Lower leg skin (tissue), 4 donors: ENCODE data around the gene BFSP2. TPM values are rescaled to one million over a fixed set of nuclear protein-coding genes. Genes with fewer than 3 reads are reported as not detected.
A peak's percentile ranks its signal among the peaks of the same experiment; 100 is the strongest.

Experiments used
- DNase-seq, 2 donors: peaks; one replicate each; pipeline ENCODE4 v3.0.0-alpha.2; 2019; ENCODE audit warnings: low spot score in 2 of 2
- H3K4me3 ChIP-seq: fragments of 200-600 bp; sonication (generic); 2 replicates; pipeline ENCODE4 v1.5.1; 2017; ENCODE audit warnings: mild to moderate bottlenecking, low read depth; ENCODE audit not compliant: poor library complexity, severe bottlenecking
- CTCF ChIP-seq, 3 donors: fragments of 450-650 bp; IDR thresholded peaks; one replicate each; pipeline ENCODE4 v1.5.1; 2016; ENCODE audit warnings: antibody characterized with exemption in 3 of 3, mild to moderate bottlenecking in 3 of 3, moderate library complexity in 2 of 3
- POLR2A ChIP-seq, 2 donors: fragments of 450-650 bp; IDR thresholded peaks; one replicate each; pipeline ENCODE4 v1.6.1; 2016 to 2017; ENCODE audit warnings: antibody characterized with exemption in 2 of 2, mild to moderate bottlenecking in 1 of 2, moderate library complexity in 1 of 2
- WGBS, 2 donors: methylation state at CpG; one replicate each; pipeline ENCODE4 v1.1.5; 2018; 5-methylcytosine and 5-hydroxymethylcytosine counted together
- intact Hi-C: fragments of 100-400 bp; cut with DNase I; formaldehyde crosslinking; loops from one replicate; pipeline ENCODE4 v1.15.0; 2023; ENCODE audit warnings: low total_unique reads
- total RNA-seq, 4 donors: library from RNA; depleted of rRNA; stranded (reverse); fragments of >200 nt; gene quantifications; one replicate each; pipeline ENCODE4 v1.1.0, GENCODE V29; 2016

The BFSP2 gene
- total RNA-seq, 4 donors from 2014 or later: not detected

- TF ChIP-seq POLR2A (IDR thresholded peaks at IDR 0.05) (no peak), CTCF (IDR thresholded peaks at IDR 0.05) (no peak)
- H3K4me3 ChIP-seq: no peak overlapping the region
- DNase-seq: peak in 1 of 2 donors; percentile 84
- intact Hi-C loops: loop anchor here (10.0 kb wide), 1 partner anchor 340 kb away; no protein-coding TSS in a partner anchor
- 18 to 20% methylated on average over 13 of the region's 13 CpGs for WGBS, 2 donors
These were observed 15.4 kb upstream of the BFSP2 start for GRCh38 chr3:133384331-133385027.

DNA sequence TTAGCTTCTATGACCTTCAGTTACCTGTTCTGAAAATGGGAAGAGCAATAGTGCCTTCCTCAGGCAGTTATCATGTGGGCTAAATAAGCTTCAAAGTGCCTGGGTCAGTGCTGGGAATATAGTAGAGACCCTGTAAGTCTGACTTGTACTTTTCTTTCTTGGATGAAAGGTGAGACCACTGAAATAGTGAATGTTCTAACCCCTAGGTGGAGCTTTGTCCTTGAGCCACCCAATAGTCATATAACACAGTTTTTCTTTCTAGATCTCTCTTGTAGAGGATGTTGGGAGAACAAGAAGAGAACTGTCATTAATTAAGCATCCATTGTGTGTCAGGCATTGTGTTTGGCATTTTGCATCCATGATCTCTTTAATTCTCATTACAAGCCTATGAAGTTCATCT lies 13.0 kb upstream of the BFSP2 start:
- H3K4me3 ChIP-seq: no peak overlapping the region
- intact Hi-C loops: loop anchor here (10.0 kb wide), 1 partner anchor 342 kb away; no protein-coding TSS in a partner anchor
- TF ChIP-seq POLR2A (IDR thresholded peaks at IDR 0.05) (no peak), CTCF (IDR thresholded peaks at IDR 0.05) (no peak)
- DNase-seq: no peak

GRCh38 chr3:133387341-133387740 lies 12.5 kb upstream of the BFSP2 start:
- TF ChIP-seq CTCF (IDR thresholded peaks at IDR 0.05) (no peak), POLR2A (IDR thresholded peaks at IDR 0.05) (no peak)
- H3K4me3 ChIP-seq: no peak overlapping the region
- 49 to 50% methylated on average over 4 of the region's 4 CpGs for WGBS, 2 donors
- DNase-seq: peak in 1 of 2 donors; percentile 64
- intact Hi-C loops: loop anchor here (10.0 kb wide), 1 partner anchor 343 kb away; no protein-coding TSS in a partner anchor

DNA sequence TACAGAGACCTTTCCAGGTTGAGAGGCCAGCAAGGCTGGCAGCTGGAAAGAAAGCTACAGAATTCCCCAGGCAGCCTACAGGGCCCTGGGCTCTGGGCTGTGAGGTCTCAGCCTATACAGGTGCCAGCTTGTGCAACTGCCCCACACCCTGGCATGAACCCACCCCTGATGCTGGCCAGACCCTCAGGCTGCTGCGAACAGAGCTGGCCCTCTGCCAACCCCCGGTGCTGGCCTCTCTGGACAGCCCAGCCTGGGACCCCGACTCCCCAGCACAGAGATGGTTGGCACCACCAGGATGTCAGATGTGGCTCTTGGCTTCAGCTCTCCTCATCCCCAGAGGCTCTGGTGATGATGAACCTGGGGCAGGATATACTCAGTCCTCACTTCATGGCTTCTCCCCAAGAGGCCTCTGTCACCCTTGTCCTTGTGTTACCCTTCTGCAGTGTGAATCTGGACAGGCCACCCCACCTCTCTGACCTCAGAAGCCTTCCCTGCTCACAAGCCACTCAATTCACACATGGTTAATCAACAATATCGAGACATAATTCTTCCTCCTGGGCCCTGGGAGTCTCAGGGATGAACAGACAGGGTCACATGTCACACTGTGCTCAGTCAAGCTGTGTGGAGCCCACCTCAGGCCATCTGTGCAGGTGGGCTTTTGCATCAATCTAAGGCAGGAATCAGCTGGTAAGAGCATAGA lies 11.0 kb upstream of the BFSP2 start:
- H3K4me3 ChIP-seq: no peak overlapping the region
- TF ChIP-seq CTCF (IDR thresholded peaks at IDR 0.05) (no peak), POLR2A (IDR thresholded peaks at IDR 0.05) (no peak)
- intact Hi-C loops: loop anchor here (10.0 kb wide), 1 partner anchor 344 kb away; no protein-coding TSS in a partner anchor
- peak in 1 of 2 donors; percentile 80 for DNase-seq
- WGBS, 2 donors: 63 to 73% methylated on average over 4 of the region's 4 CpGs

GRCh38 chr3:133390715-133391114 lies 9.1 kb upstream of the BFSP2 start:
- intact Hi-C loops: loop anchor here (10.0 kb wide), 1 partner anchor 656 kb away; no protein-coding TSS in a partner anchor
- no peak for TF ChIP-seq CTCF (IDR thresholded peaks at IDR 0.05)
- TF ChIP-seq POLR2A (IDR thresholded peaks at IDR 0.05): no peak
- H3K4me3 ChIP-seq: no peak overlapping the region
- 93 to 96% methylated on average over 4 of the region's 4 CpGs for WGBS, 2 donors
- DNase-seq: peak in 1 of 2 donors; percentile 26
